Measurements from ENCODE around the gene MTFR1L.

DNA sequence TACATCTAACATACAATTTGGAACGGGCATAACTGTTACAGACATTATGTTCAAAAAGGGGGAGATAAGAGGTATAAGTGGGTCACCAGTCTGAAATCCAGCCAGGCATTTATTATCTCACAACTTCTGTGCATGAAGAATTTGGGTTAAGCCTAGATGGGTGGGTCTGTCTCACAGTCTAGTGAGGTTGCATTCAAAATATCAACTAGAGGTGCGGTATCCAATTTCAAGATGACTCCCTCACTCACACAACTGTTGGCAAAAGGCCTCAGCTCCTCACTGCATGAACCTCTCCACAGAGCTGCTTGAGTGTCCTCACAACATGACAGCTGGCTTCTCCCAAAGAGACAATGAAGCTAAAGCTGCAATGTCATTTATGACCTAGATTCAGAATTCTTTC is 34.8 kb downstream of the MTFR1L start:
- TF ChIP-seq POLR2A (IDR thresholded peaks at IDR 0.05), result no peak
- TF ChIP-seq, protein P1, sequence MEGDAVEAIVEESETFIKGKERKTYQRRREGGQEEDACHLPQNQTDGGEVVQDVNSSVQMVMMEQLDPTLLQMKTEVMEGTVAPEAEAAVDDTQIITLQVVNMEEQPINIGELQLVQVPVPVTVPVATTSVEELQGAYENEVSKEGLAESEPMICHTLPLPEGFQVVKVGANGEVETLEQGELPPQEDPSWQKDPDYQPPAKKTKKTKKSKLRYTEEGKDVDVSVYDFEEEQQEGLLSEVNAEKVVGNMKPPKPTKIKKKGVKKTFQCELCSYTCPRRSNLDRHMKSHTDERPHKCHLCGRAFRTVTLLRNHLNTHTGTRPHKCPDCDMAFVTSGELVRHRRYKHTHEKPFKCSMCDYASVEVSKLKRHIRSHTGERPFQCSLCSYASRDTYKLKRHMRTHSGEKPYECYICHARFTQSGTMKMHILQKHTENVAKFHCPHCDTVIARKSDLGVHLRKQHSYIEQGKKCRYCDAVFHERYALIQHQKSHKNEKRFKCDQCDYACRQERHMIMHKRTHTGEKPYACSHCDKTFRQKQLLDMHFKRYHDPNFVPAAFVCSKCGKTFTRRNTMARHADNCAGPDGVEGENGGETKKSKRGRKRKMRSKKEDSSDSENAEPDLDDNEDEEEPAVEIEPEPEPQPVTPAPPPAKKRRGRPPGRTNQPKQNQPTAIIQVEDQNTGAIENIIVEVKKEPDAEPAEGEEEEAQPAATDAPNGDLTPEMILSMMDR (IDR thresholded peaks at IDR 0.05), result no peak
- TF ChIP-seq POLR2AphosphoS5 (IDR thresholded peaks at IDR 0.05), result no peak

Measured in stomach (tissue), 4 donors.